ENCODE measurements around the gene LAS1L. TPM values are rescaled to one million over a fixed set of nuclear protein-coding genes. Genes with fewer than 3 reads are reported as not detected.

The LAS1L gene
- total and polyA plus RNA-seq, 12 donors: 10.6 to 24.4 (median 14.4) TPM

DNA sequence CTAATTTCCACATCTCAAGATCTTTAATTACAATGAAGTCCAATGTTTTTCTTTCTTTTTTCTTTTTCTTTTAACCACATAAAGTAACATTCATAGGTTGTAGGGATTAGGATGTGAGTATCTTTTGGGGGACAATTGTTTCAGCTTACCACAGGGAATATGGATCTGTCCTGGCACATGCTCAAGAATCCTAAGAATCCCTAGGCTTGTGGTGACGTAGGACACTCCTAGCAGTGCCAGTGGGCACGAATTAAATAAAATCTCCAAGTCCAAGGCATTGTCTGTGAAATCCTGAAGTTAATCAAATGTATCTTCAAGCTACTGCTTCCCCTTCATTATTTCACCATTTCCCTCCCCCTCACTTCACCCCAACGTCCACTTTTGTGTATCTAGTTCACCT, 2.6 kb upstream of the LAS1L start:
- intact Hi-C loops (cut with DNase I): no loop called here
- peaks cover 0 to 3% (median 0%) of the 10 kb centered on the region in 9 donors for H3K36me3 ChIP-seq
- DNase-seq: no peak
- no peak for ATAC-seq
- H3K9me3 ChIP-seq: no peaks in the 10 kb centered on the region
- peaks cover 0 to 24% (median 0%) of the 10 kb centered on the region in 7 donors for H3K27me3 ChIP-seq
- H3K4me3 ChIP-seq: no peak overlapping the region
- H3K27ac ChIP-seq: no peak overlapping the region
- TF ChIP-seq, protein P1, sequence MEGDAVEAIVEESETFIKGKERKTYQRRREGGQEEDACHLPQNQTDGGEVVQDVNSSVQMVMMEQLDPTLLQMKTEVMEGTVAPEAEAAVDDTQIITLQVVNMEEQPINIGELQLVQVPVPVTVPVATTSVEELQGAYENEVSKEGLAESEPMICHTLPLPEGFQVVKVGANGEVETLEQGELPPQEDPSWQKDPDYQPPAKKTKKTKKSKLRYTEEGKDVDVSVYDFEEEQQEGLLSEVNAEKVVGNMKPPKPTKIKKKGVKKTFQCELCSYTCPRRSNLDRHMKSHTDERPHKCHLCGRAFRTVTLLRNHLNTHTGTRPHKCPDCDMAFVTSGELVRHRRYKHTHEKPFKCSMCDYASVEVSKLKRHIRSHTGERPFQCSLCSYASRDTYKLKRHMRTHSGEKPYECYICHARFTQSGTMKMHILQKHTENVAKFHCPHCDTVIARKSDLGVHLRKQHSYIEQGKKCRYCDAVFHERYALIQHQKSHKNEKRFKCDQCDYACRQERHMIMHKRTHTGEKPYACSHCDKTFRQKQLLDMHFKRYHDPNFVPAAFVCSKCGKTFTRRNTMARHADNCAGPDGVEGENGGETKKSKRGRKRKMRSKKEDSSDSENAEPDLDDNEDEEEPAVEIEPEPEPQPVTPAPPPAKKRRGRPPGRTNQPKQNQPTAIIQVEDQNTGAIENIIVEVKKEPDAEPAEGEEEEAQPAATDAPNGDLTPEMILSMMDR (IDR thresholded peaks at IDR 0.05): no peak
- 33 to 39% methylated on average over 3 of the region's 3 CpGs for WGBS, 2 donors
- peaks cover 0 to 17% (median 10%) of the 10 kb centered on the region in 9 donors for H3K4me1 ChIP-seq

DNA sequence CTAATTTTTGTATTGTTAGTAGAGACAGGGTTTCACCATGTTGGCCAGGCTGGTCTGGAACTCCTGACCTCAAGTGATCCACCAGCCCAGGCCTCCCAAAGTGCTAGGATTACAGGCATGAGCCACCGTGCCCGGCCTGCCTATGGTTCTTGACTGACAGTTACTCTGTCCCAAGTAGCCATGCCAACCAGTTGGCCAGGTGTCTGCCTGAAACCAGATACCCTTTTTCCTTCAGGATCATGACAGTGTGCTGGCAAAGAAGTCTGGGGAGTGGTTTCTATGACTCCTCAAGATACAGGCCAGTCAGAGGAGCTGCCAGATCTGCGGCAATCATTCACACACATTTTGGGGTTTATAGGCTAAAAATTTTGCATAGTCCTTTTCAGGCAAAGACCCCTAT, 1.7 kb upstream of the LAS1L start:
- H3K36me3 ChIP-seq: peaks cover 0 to 11% (median 0%) of the 10 kb centered on the region in 9 donors
- no peaks in the 10 kb centered on the region for H3K9me3 ChIP-seq
- no peak for ATAC-seq
- H3K27me3 ChIP-seq: peaks cover 0 to 25% (median 0%) of the 10 kb centered on the region in 7 donors
- DNase-seq: no peak
- H3K4me3 ChIP-seq: no peak overlapping the region
- TF ChIP-seq, protein P1 (IDR thresholded peaks at IDR 0.05): no peak
- WGBS, 2 donors: 96 to 100% methylated on average over 3 of the region's 3 CpGs
- peaks cover 0 to 17% (median 10%) of the 10 kb centered on the region in 9 donors for H3K4me1 ChIP-seq
- intact Hi-C loops (cut with DNase I): no loop called here
- no peak overlapping the region for H3K27ac ChIP-seq

DNA sequence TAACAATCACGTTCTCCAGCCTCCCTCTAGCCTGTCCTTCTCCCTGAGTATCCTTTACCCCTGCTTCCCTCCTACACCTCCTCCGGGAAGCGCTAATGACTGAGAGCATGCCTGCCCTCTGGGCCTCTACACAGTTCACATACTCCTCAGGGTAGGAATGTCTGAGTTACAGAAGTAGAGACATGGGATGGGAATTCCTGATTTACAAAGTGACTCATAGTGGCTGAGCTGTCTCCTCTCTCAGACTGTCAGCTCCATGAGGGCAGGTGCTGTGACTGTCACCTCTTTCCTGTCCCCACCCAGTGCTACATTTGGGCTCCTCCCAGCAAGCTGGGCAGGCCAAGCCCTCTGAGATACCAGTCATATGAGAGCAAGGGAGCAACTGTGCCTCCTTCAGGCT, 2.6 kb downstream of the LAS1L start:
- intact Hi-C loops (cut with DNase I): no loop called here
- no peak for ATAC-seq

DNA sequence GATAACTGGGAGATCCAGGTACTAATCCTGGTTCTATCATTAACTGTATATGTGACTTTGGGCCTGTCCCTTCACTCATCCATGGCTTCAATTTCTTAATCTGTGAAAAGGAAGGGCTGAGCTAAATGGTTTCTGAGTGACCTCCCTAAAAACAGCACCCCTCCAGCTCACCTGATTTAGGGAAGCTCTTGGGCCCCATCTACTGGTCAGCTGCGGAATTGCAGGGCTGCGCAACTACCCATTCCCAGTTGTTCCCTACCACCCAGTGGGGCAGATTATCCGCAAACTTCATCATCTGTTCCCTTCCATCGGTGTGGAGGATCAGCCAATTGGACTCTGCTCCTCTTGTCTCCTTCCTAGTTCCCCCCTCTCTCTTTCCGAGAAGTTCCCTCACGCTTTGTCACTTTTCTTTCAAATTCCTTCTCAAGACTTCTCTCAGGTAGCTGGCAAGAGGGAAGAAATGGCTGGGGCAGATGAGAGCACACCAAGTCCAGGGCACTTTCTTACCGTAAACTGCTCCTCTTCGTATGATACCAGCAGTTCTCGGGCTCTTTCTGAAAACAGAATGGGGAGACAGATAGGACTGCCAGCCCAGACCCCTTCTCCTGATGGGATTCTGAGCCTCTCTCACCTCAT, 5.8 kb downstream of the LAS1L start:
- Histone ChIP-seq H3K4me3 (no peak overlapping the region), H3K9me3 (no peaks in the 10 kb centered on the region), H3K27ac (no peak overlapping the region), H3K4me1 (peaks cover 0 to 21% (median 8%) of the 10 kb centered on the region in 9 donors), H3K27me3 (peaks cover 0 to 35% (median 0%) of the 10 kb centered on the region in 7 donors), H3K36me3 (peaks cover 0 to 83% (median 0%) of the 10 kb centered on the region in 9 donors)
- intact Hi-C loops (cut with DNase I): no loop called here
- TF ChIP-seq, protein P1 (IDR thresholded peaks at IDR 0.05): peak; percentile 73 to 99 (median 89)
- DNase-seq (peak; percentile 18 to 38), ATAC-seq (peak in 5 of 8 donors; percentile 31 to 68 (median 56))
- 55 to 63% methylated on average over 9 of the region's 9 CpGs for WGBS, 2 donors

More for the DNA sequence above, 2.6 kb downstream of the LAS1L start:
- Histone ChIP-seq H3K36me3 (peaks cover 0 to 52% (median 0%) of the 10 kb centered on the region in 9 donors), H3K4me3 (no peak overlapping the region), H3K4me1 (peaks cover 0 to 28% (median 10%) of the 10 kb centered on the region in 9 donors), H3K27ac (no peak overlapping the region), H3K27me3 (peaks cover 0 to 29% (median 0%) of the 10 kb centered on the region in 7 donors), H3K9me3 (no peaks in the 10 kb centered on the region)
- TF ChIP-seq, protein P1 (IDR thresholded peaks at IDR 0.05): no peak
- DNase-seq: no peak
- WGBS, 2 donors: 83 to 84% methylated on average over 3 of the region's 3 CpGs
